T47D (cell line): ENCODE results near the gene RTL1.

Source experiments
- DNase-seq, 2 experiments: peaks; one replicate each; pipeline versions ENCODE4 v3.0.0 to v3.0.0-alpha.2; 2011 to 2012; ENCODE audit warnings: low read depth in 1 of 2, low spot score in 1 of 2
- JUND ChIP-seq: IDR thresholded peaks from 2 replicates; pipeline ENCODE4 v1.6.1; 2012; ENCODE audit warnings: low read depth
- in situ Hi-C: cut with HindIII; loops from 2 replicates; pipeline ENCODE4 v1.10.0; 2016; ENCODE audit warnings: low sequenced_read_pairs, low pct_unique_long_range_greater_than_20kb

The RTL1 gene

DNA sequence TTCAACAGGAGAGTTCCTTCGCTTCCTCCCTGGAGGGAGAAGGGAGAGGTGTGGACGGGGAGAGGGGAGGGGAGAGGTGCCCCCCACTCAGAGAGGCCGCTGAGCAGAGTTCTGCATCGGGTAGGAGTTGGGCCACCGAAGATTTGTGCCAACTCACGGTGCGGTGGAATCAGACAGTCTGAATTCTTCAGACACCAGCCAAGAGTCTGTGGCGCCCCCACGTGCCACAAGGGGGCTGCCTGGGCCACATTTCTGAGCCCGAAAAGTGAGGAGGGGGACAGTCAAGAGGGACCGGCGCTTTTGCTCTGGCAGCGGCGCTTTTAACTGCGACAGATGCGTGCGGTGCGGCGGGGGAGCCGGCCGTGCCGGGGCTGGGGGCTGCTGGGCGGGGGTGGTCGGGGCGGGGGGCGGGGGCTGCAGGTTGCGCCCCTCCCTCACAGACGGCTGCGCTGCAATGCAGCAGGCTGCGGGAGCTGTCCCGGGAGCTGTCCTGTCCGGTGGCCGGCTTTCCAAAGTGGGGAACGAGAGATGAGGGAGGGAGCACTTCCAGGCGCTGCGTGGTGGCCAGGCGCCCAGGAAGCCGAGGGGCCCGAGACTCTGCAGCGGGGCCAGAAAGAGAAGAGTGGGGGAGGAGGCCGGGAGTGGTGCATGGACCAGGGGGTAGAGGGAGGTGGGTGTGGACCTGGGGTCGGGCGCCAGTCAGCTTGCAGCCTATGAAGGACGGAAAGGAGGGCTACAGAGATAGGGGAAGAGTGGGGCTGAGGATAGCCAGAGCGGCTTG, 975 bp upstream of the RTL1 start:
- in situ Hi-C loops: no loop called here
- no peak for DNase-seq
- TF ChIP-seq JUND: no peak

DNA sequence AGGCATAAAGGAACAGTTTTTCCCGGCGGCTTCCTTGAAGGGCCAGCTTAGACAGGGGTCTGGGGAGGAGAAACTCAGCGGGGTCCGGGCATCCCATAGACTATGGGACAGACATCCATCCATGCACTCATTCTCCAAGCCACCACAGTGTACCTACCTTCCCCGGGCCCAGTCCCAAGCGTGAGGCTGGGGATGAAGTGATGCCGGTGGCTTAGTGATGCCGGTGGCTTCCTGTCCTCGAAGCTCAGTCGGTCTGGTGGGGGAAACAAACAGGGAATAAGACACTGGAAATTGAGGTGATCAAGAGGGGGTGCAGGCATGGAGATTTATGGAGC, 421 bp downstream of the RTL1 start:
- no peak for TF ChIP-seq JUND
- DNase-seq: no peak
- in situ Hi-C loops: no loop called here

GRCh38 chr14:100902295-100903133, 1.0 kb downstream of the RTL1 start:
- no peak for TF ChIP-seq JUND
- in situ Hi-C loops: no loop called here
- DNase-seq: peak in 1 of 2 experiments; percentile 48

DNA sequence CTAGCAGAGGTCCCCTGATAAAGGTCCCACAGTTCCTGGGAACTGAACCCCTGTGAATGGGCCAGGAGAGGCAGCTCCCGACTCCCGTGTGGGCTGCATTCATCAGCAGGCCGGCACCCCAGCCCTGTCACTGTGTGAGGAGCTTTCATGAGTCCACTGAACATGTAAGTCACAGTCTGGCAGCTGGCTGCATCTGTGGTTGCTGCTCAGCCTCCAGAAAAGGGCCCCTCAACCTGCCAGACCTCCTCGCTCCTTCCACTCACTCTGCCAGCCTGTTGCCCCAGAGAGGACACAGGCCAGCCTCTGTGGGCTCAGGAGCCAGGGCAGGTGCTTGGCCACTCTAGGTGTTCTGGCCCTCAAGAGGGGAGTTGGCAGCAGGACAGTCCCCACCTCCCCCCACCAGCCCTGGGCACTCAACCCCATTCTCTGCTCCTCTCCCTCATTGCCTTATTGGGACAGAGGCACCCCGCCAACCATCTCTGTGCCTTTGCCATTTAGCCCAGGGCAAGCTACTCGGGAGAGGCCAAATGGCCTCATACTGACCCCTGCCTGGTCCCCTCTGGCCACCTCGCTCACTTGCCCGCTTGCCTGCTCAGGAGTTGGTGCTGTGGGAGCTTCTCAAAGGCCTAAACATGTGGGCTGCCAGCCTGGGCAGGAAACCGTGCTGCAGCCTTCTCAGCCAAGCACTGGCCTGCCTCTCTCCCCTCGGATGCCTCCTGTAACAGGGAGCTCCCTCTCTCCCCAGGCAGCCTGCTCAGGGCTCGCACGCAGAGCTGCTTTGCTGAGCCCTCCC, 1.9 kb downstream of the RTL1 start:
- no peak for DNase-seq
- in situ Hi-C loops: no loop called here
- no peak for TF ChIP-seq JUND

GRCh38 chr14:100900837-100901390, 2.6 kb downstream of the RTL1 start:
- in situ Hi-C loops: no loop called here
- DNase-seq: peak in 1 of 2 experiments; percentile 48
- no peak for TF ChIP-seq JUND

DNA sequence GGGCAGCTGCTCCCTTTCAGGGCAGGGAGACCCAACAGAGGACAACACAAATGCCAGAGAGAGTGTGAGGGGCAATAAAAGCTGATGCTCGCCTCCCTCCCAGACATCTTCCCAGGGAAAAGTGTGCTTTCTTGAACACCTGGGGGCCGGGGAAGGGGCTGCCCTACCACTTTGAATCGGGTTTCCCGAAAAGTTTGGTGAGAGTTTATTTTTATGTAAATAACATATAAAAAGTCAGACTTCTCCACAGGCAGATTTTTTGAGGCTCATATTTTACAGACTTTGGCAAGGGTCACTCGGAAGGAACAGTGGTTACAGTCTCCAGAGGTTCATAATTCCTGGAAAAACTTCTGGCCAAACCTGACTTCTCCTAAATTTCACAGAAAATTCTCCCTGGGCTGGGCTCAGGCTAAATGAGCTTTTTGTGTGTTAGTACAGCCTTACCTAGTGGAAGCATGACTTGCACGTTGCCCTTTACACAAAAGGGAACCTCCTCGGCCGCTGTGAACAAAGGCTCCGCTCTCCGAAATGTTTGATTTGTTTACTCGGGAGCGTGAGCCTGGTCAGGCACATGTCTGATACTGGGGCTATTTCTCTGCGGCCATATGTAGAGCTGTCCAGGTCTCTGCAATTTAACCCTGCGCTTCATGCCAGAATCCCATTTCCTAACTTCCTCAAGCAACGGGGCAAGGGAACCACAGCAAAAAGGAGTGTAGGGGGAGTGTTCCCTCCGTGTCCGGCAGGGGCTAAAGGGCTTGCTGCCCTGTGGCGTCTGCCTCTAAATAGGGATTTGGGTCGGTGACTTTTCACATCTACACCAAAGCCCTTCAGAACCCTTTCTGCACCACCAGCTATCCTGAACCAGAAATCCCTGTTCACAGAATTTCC, 3.4 kb downstream of the RTL1 start:
- peak in 1 of 2 experiments; percentile 9 for DNase-seq
- in situ Hi-C loops: no loop called here
- TF ChIP-seq JUND: no peak

DNA sequence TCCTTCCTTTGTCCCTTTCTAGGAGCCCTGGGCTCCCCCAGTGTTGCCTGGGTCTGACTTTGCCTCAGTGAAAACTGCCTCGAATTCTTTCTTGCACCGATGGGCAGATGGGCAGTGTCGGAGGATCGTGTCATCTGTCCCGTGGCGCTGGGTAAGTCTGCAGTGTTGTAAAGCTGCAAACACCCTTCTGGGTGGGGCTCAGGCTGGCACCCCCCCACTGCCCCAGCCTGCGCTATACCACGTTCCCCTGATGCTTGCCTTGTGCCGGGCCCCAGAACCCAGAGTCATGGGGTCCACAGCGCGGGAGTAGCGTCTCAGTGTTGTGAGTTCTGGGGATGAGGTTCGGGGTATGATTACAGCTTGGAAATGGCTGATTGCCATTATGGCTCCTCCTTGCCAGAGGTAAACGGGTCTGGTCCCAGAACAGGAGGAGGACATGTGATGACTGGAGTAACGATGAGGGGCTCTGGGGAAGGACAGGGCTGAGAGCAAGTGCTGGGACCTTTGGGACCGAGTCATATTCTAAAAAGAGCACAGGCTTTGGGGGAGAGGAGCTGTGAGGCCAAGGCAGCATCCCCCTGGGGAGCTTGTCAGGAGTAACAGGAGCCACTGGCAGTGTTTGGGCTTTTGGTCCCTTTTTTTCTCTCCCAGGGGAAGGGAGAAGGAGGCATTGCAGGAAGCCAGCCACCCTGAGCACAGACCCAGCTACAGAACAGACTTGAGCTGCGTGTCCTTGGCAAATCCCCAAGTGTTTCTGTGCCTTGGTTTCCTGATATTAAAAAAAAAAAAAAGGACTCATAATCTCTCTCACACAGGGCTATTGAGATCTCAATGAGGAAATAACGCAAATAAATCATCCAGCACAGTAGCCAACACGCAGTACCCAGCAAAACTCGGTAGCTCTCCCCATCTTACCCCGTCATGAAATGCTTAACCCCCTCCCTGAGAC, 4.3 kb downstream of the RTL1 start:
- no peak for TF ChIP-seq JUND
- no peak for DNase-seq
- in situ Hi-C loops: no loop called here

GRCh38 chr14:100898465-100898864, 5.1 kb downstream of the RTL1 start:
- in situ Hi-C loops: no loop called here
- DNase-seq: no peak
- no peak for TF ChIP-seq JUND

GRCh38 chr14:100896369-100897060, 7.0 kb downstream of the RTL1 start:
- in situ Hi-C loops: no loop called here
- DNase-seq: no peak
- TF ChIP-seq JUND: no peak

DNA sequence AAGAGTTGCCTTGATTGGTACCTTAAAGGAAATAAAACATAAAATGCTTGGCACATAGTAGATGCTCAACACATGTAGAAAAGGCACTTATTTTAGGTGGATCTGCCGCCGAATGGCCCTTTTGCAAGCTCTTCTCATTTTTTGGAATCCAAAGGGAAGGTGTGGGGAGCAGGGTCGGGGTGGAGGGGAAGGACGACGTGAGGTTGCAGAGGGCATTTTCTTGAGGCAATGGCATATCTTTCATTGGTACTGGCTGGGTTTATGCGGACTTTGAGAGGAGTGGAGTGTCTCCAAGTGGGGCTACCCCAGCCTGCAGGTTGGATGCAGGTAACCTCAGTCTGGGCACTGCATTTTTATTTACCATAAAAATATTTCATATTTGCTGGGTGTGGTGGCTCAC, 8.1 kb downstream of the RTL1 start:
- no peak for DNase-seq
- in situ Hi-C loops: no loop called here
- TF ChIP-seq JUND: no peak
